HepG2 (cell line): ENCODE results near the gene RASGRF1. TPM values are rescaled to one million over a fixed set of nuclear protein-coding genes. Genes with fewer than 3 reads are reported as not detected.

Source experiments
- AGO2 ChIP-seq: fragments of 200-400 bp; formaldehyde crosslinking; optimal IDR thresholded peaks from 2 replicates; pipeline ENCODE3; 2017; ENCODE audit warnings: mild to moderate bottlenecking, low read depth, low read length, moderate library complexity
- EP300 ChIP-seq, 3 experiments: sonication (generic) in 1 of 3; formaldehyde crosslinking in 1 of 3; IDR thresholded peaks; 2 replicates each; pipeline versions ENCODE4 v1.5.1 to v1.6.1; 2011 to 2020; ENCODE audit warnings: low read depth in 2 of 3, low read length in 2 of 3, borderline replicate concordance in 1 of 3, improper control_type of control experiment in 1 of 3, mild to moderate bottlenecking in 1 of 3, missing genetic modification reagents in 1 of 3, moderate library complexity in 1 of 3
- KDM4B ChIP-seq: sonication (generic); formaldehyde crosslinking; IDR thresholded peaks from 2 replicates; pipeline ENCODE4 v1.4.0; 2020; ENCODE audit warnings: missing genetic modification reagents
- NCOR1 ChIP-seq: fragments of 200-600 bp; sonication (generic); IDR thresholded peaks from 2 replicates; pipeline ENCODE4 v1.7.0; 2017; ENCODE audit warnings: antibody characterized with exemption, low read length, borderline replicate concordance
- NR2C2 ChIP-seq: sonication (generic); formaldehyde crosslinking; IDR thresholded peaks from 2 replicates; pipeline ENCODE4 v1.4.0; 2020; ENCODE audit warnings: missing genetic modification reagents, mild to moderate bottlenecking, moderate library complexity, borderline replicate concordance
- NR2F6 ChIP-seq, 2 experiments: IDR thresholded peaks; 2 replicates each; pipeline ENCODE4 v1.6.1; 2016; ENCODE audit warnings: antibody characterized with exemption in 1 of 2, mild to moderate bottlenecking in 1 of 2
- RBM22 ChIP-seq: fragments of 200-400 bp; formaldehyde crosslinking; optimal IDR thresholded peaks from 2 replicates; pipeline ENCODE3; 2017; ENCODE audit warnings: mild to moderate bottlenecking, low read length, moderate library complexity
- SOX13 ChIP-seq, 3 experiments: fragments of 450-650 bp in 1 of 3; sonication (generic) in 1 of 3; formaldehyde crosslinking in 1 of 3; IDR thresholded peaks in 2 of 3; conservative IDR thresholded peaks in 1 of 3; 2 replicates each; pipeline versions ENCODE4 v1.5.0 to v1.6.1; 2016 to 2020; ENCODE audit warnings: antibody characterized with exemption in 1 of 3, mild to moderate bottlenecking in 1 of 3, missing compliant biosample characterization in 1 of 3, missing genetic modification reagents in 1 of 3, moderate library complexity in 1 of 3
- ZFP62 ChIP-seq: sonication (generic); formaldehyde crosslinking; IDR thresholded peaks from 2 replicates; pipeline ENCODE4 v1.4.0; 2020; ENCODE audit warnings: missing genetic modification reagents
- ZNF660 ChIP-seq: sonication (generic); formaldehyde crosslinking; IDR thresholded peaks from 2 replicates; pipeline ENCODE4 v1.5.1; 2020; ENCODE audit warnings: mild to moderate bottlenecking, low read depth, missing genetic modification reagents, borderline replicate concordance
- ZNF781 ChIP-seq: sonication (generic); formaldehyde crosslinking; IDR thresholded peaks from 2 replicates; pipeline ENCODE4 v1.5.1; 2020; ENCODE audit warnings: borderline replicate concordance, mild to moderate bottlenecking, missing genetic modification reagents; ENCODE audit errors: not compliant biosample characterization
- polyA plus RNA-seq, 8 experiments: library from polyadenylated mRNA; depleted of rRNA in 3 of 8; stranded (reverse) in 7 of 8; unstranded in 1 of 8; fragments of >200 nt; fragmentation: Illumina TruSeq in 4 of 8; extraction: Trizol in 4 of 8; gene quantifications; 2 replicates each; pipeline versions ENCODE4 v1.2.1 to v1.2.3, GENCODE V29; 2011 to 2016; ENCODE audit warnings: low read depth in 4 of 8, missing spikeins in 1 of 8, mixed read lengths in 1 of 8; ENCODE audit not compliant: insufficient read depth in 1 of 8
- total RNA-seq, 5 experiments: library from RNA; depleted of rRNA; stranded (reverse); fragments of >200 nt; fragmentation: Illumina TruSeq; extraction: Trizol; gene quantifications; 2 replicates each; pipeline ENCODE4 v1.2.3, GENCODE V29; 2016; ENCODE audit warnings: low read depth in 1 of 5
- TF ChIP-seq, protein P1 (sequence below): sonication (generic); formaldehyde crosslinking; IDR thresholded peaks from 2 replicates; pipeline ENCODE4 v1.5.0; 2020; ENCODE audit warnings: mild to moderate bottlenecking, missing genetic modification reagents, borderline replicate concordance
- TF ChIP-seq, protein P2 (sequence below): sonication (generic); formaldehyde crosslinking; IDR thresholded peaks from 2 replicates; pipeline ENCODE4 v1.9.0; 2022; ENCODE audit warnings: missing genetic modification reagents, mild to moderate bottlenecking, borderline replicate concordance
- TF ChIP-seq, protein P3 (sequence below): sonication (generic); formaldehyde crosslinking; IDR thresholded peaks from 2 replicates; pipeline ENCODE4 v1.5.1; 2020; ENCODE audit warnings: missing genetic modification reagents, mild to moderate bottlenecking, borderline replicate concordance
- TF ChIP-seq, protein P4 (sequence below): sonication (generic); formaldehyde crosslinking; IDR thresholded peaks from 2 replicates; pipeline ENCODE4 v1.5.0; 2020; ENCODE audit warnings: mild to moderate bottlenecking, missing genetic modification reagents, moderate library complexity

Gene RASGRF1
- total and polyA plus RNA-seq, 2 of the 13 experiments (the other 11 are each of a cell fraction or from before 2014, with no cell fraction given) = 0.55 to 3.0 TPM

DNA sequence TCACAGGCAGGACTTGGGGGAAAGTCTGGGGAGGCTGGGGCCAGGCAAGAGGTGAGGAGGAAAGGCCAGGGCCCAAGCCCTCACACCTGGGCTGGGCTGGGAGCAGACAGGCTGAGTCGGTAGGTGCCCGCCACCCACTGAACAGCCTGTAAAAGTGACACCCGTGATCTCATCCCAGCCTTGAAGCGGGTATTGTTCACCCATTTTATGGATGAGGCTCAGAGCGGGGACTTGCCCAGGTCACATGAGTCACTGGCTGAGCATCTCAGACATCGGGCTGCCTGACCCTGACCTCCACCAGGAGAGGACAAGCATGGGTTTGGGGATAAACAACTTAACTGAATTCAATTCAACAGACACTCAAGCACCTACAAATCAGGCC, 93.7 kb downstream of the RASGRF1 start (continued):
- TF ChIP-seq, protein P1, sequence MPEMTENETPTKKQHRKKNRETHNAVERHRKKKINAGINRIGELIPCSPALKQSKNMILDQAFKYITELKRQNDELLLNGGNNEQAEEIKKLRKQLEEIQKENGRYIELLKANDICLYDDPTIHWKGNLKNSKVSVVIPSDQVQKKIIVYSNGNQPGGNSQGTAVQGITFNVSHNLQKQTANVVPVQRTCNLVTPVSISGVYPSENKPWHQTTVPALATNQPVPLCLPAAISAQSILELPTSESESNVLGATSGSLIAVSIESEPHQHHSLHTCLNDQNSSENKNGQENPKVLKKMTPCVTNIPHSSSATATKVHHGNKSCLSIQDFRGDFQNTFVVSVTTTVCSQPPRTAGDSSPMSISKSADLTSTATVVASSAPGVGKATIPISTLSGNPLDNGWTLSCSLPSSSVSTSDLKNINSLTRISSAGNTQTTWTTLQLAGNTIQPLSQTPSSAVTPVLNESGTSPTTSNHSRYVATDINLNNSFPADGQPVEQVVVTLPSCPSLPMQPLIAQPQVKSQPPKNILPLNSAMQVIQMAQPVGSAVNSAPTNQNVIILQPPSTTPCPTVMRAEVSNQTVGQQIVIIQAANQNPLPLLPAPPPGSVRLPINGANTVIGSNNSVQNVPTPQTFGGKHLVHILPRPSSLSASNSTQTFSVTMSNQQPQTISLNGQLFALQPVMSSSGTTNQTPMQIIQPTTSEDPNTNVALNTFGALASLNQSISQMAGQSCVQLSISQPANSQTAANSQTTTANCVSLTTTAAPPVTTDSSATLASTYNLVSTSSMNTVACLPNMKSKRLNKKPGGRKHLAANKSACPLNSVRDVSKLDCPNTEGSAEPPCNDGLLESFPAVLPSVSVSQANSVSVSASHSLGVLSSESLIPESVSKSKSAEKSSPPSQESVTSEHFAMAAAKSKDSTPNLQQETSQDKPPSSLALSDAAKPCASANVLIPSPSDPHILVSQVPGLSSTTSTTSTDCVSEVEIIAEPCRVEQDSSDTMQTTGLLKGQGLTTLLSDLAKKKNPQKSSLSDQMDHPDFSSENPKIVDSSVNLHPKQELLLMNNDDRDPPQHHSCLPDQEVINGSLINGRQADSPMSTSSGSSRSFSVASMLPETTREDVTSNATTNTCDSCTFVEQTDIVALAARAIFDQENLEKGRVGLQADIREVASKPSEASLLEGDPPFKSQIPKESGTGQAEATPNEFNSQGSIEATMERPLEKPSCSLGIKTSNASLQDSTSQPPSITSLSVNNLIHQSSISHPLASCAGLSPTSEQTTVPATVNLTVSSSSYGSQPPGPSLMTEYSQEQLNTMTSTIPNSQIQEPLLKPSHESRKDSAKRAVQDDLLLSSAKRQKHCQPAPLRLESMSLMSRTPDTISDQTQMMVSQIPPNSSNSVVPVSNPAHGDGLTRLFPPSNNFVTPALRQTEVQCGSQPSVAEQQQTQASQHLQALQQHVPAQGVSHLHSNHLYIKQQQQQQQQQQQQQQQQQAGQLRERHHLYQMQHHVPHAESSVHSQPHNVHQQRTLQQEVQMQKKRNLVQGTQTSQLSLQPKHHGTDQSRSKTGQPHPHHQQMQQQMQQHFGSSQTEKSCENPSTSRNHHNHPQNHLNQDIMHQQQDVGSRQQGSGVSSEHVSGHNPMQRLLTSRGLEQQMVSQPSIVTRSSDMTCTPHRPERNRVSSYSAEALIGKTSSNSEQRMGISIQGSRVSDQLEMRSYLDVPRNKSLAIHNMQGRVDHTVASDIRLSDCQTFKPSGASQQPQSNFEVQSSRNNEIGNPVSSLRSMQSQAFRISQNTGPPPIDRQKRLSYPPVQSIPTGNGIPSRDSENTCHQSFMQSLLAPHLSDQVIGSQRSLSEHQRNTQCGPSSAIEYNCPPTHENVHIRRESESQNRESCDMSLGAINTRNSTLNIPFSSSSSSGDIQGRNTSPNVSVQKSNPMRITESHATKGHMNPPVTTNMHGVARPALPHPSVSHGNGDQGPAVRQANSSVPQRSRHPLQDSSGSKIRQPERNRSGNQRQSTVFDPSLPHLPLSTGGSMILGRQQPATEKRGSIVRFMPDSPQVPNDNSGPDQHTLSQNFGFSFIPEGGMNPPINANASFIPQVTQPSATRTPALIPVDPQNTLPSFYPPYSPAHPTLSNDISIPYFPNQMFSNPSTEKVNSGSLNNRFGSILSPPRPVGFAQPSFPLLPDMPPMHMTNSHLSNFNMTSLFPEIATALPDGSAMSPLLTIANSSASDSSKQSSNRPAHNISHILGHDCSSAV = no peak
- TF ChIP-seq, protein P2, sequence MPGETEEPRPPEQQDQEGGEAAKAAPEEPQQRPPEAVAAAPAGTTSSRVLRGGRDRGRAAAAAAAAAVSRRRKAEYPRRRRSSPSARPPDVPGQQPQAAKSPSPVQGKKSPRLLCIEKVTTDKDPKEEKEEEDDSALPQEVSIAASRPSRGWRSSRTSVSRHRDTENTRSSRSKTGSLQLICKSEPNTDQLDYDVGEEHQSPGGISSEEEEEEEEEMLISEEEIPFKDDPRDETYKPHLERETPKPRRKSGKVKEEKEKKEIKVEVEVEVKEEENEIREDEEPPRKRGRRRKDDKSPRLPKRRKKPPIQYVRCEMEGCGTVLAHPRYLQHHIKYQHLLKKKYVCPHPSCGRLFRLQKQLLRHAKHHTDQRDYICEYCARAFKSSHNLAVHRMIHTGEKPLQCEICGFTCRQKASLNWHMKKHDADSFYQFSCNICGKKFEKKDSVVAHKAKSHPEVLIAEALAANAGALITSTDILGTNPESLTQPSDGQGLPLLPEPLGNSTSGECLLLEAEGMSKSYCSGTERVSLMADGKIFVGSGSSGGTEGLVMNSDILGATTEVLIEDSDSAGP (CRISPR knock-in tag) = peak; percentile 72
- TF ChIP-seq ZNF660 (CRISPR knock-in tag) (no peak), SOX13 (IDR thresholded peaks at IDR 0.05) (no peak), SOX13 (CRISPR knock-in tag; conservative IDR thresholded peaks at IDR 0.05 in 1 of 2, IDR thresholded peaks at IDR 0.05 in 1 of 2) (peak in 1 of 2 experiments; percentile 87; a peak in 2 of 4 replicates), NR2F6 (IDR thresholded peaks at IDR 0.05) (peak; percentile 88), NR2F6 (CRISPR knock-in tag; IDR thresholded peaks at IDR 0.05) (peak; percentile 95), KDM4B (CRISPR knock-in tag) (peak; percentile 64; the same call in 1 of the 2 replicates), AGO2 (no peak), ZFP62 (no peak), NR2C2 (peak; percentile 75), RBM22 (no peak), NCOR1 (no peak), EP300 (IDR thresholded peaks at IDR 0.05; ENCODE audit: low read depth in 2 of 2, low read length in 2 of 2) (peak in 1 of 2 experiments; percentile 75; a peak in 2 of 4 replicates), EP300 (CRISPR knock-in tag; IDR thresholded peaks at IDR 0.05; ENCODE audit: borderline replicate concordance) (peak; percentile 72), ZNF781 (CRISPR knock-in tag) (no peak)
- TF ChIP-seq, protein P3, sequence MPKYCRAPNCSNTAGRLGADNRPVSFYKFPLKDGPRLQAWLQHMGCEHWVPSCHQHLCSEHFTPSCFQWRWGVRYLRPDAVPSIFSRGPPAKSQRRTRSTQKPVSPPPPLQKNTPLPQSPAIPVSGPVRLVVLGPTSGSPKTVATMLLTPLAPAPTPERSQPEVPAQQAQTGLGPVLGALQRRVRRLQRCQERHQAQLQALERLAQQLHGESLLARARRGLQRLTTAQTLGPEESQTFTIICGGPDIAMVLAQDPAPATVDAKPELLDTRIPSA (CRISPR knock-in tag) = no peak
- TF ChIP-seq, protein P4, sequence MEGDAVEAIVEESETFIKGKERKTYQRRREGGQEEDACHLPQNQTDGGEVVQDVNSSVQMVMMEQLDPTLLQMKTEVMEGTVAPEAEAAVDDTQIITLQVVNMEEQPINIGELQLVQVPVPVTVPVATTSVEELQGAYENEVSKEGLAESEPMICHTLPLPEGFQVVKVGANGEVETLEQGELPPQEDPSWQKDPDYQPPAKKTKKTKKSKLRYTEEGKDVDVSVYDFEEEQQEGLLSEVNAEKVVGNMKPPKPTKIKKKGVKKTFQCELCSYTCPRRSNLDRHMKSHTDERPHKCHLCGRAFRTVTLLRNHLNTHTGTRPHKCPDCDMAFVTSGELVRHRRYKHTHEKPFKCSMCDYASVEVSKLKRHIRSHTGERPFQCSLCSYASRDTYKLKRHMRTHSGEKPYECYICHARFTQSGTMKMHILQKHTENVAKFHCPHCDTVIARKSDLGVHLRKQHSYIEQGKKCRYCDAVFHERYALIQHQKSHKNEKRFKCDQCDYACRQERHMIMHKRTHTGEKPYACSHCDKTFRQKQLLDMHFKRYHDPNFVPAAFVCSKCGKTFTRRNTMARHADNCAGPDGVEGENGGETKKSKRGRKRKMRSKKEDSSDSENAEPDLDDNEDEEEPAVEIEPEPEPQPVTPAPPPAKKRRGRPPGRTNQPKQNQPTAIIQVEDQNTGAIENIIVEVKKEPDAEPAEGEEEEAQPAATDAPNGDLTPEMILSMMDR = no peak
